HG03439 (cell line): ENCODE results near the gene UQCRFS1.

Experiments
- ATAC-seq: cut with Tn5 transposase; IDR thresholded peaks from one replicate; pipeline ENCODE4 v1.9.1; 2021; ENCODE audit warnings: mild to moderate bottlenecking, moderate library complexity; ENCODE audit not compliant: unreplicated experiment

UQCRFS1 gene

DNA sequence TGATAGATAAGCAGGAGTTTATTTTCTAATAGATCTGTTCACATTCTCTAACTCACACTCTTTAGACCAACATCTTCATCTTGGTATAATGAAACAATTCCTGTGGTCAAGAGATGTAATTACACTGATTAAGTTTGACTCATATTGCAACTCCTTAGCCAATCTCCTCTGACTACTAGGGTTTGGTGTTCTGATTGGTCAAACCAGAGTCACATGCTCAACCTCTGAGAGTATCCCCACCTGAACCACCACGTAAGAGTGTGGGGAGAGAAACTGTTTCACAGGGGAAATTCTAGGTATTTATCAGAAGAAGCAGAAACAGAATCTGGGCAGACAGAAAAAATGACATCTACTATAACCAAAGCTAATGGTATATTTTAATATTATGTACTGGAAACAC lies 42.4 kb downstream of the UQCRFS1 start:
- no peak for ATAC-seq

DNA sequence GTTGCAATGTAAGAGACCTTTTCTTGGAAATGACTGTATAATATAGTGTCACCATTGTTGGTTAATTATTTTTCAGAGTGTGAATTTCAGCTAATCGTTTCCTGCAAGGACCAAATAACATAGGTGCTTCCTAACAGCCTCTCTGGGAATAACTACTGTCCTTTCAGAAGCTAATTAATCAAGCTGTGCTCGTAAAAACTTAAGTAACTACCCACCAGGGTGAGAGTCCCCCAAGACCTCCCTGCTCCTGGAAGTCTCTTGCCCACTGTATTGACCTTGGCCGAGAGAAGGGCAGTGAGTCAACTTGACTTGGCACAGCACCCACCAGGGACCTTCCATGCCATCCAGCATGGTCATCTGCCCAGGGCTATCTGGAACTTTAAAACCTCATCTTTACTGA lies 50.3 kb downstream of the UQCRFS1 start:
- no peak for ATAC-seq

DNA sequence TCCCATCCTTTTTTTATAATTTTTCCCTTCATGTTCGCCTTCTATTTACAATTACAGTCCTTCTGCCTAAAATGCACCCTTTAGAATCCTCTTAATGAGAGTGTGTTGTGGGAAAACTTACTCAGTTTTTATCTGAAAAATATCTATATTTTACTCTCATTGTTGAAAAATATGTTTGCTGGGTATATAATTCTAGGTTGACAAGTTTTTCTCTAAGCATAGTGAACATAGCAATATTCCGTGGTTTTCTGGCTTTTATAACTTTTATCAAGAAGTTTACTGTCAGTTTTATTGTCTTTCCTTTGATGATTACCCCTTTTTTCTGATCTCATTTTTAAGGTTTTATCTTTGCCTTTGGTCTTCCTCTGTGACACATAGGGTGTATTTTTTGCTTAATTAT lies 57.3 kb downstream of the UQCRFS1 start:
- no peak for ATAC-seq
